ENCODE results near the gene RPLP1.
A peak's percentile ranks its signal among the peaks of the same experiment; 100 is the strongest.

RPLP1 gene

DNA sequence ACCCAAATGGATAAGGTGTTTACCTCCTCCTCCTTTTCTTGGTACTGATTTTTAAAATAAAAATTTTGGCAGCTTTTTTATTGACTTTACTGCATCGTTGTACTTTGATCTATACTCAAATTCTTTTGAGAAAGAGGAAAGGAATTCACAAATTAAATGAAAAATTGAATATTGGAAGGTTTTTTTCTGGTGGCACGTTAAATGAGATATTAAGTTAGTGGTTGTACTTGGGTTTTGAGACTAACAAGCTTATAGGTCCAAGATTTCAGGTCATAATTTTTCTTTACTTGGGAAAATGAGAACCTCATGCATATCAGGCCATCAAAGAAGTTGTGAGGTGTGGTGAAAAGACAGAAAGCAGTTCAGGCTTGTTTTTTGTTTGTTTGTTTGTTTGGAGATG, 14.1 kb downstream of the RPLP1 start:
- in situ Hi-C loops (cut with HindIII; ENCODE audit: low pct_unique_long_range_greater_than_20kb, low sequenced_read_pairs) = no loop called here
- DNase-seq (ENCODE audit: low read depth in 1 of 2, low spot score in 1 of 2) = peak in 1 of 2 experiments; percentile 23

DNA sequence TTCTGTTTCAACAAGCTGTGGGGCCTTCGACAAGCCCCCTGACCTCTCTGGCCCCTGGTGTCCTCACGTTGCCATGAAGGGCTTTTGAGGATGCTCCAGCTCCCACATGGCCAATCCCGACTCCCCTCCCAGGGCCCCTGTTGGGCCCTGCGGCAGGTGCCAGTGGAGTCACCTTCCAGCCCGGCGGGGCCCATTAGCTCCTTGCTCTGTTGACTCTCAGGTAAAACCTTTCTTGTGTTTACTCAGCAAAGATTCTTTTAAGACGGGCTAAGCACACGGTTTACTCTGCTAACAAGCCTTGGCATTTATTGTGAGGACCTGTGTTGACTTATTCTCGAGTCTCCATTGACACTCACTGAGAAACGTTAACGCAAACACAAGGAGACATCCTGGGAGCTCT, 15.0 kb downstream of the RPLP1 start:
- peak; percentile 77 for TF ChIP-seq JUND (IDR thresholded peaks at IDR 0.05; ENCODE audit: low read depth)
- in situ Hi-C loops (cut with HindIII; ENCODE audit: low pct_unique_long_range_greater_than_20kb, low sequenced_read_pairs) = no loop called here
- DNase-seq (ENCODE audit: low read depth in 1 of 2, low spot score in 1 of 2) = peak; percentile 80 to 99

More for the DNA sequence above, 14.1 kb downstream of the RPLP1 start:
- no peak for TF ChIP-seq JUND (IDR thresholded peaks at IDR 0.05; ENCODE audit: low read depth)

DNA sequence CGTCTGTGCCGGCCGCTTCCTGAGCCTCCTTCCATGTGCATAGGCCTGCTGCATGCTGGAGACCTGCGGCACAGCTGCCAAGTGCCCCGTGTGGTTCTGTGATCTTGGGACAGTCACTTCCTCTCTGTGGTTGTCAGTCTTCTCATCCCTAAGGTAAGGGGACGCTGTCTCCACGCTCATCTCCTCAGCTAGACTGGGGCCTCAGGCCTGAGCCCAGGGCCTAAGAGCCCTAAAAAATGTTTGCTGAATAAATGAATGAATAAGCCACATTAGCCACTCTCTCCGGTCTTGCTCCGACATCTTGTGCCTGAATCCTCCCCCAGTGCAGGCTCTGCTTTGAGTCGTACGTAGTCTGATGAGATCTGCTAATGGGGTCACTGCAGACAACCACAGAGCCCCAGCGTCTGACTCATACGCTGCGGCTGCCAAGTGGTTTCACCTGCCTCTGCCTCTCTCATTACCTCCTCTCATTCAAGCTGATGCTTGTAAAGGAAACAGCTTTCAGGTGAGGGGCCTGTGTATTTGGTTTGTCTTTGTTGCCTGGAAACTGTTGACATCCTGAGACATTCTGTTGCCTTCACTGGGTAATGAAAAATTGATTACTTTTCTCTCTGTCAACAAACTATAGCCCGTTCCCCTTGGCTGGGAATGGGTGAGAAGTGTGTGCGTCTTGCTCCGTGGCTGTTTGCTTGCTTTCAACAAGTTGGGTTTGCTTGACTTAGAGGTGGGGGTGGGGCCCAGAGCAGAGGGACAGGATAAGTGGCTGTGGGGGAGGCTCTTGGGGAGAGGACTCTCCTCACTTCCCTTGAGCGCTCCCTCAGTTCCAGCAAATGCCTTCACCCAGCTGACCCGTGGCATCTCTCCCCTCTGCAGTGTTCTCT, 15.9 kb downstream of the RPLP1 start:
- no peak for TF ChIP-seq JUND (IDR thresholded peaks at IDR 0.05; ENCODE audit: low read depth)
- DNase-seq (ENCODE audit: low read depth in 1 of 2, low spot score in 1 of 2) = peak; percentile 42 to 97
- in situ Hi-C loops (cut with HindIII; ENCODE audit: low pct_unique_long_range_greater_than_20kb, low sequenced_read_pairs) = no loop called here

DNA sequence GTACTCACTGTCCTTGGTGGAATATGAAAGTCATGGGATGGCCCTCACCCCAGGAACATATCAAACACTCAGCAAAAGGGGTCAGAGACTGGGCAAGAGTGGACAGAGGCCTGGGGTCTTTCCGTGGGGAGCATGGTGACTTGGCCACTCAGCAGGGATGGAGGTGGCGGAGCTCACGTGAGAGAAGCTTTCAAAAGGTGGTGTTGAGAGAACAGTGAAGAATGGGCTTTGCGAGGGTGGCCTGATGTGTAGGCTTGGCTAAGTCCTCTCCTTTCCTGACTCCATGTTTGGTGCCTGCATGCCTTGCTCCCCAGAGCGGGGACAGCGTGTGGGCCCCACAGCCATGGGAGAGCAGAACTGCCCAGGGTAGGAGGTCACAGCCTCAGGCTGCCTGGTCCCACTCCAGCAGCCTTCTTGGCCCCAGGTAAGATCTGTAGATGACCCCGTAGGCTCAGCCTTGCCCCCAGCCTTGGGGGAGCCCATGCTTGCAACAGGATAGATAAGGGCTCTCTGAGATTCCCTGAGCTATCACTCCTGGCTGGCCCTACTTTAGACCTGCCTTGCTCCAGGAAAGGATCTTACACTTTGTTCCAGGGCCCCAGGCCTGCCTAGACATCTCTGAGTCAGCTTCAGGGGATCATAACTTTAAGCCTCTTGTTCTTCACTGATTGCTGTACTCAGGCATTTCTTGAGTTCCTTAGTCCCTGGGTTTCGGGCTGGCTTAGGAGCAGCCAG, 17.0 kb downstream of the RPLP1 start:
- no peak for DNase-seq (ENCODE audit: low read depth in 1 of 2, low spot score in 1 of 2)
- no peak for TF ChIP-seq JUND (IDR thresholded peaks at IDR 0.05; ENCODE audit: low read depth)
- in situ Hi-C loops (cut with HindIII; ENCODE audit: low pct_unique_long_range_greater_than_20kb, low sequenced_read_pairs) = no loop called here

DNA sequence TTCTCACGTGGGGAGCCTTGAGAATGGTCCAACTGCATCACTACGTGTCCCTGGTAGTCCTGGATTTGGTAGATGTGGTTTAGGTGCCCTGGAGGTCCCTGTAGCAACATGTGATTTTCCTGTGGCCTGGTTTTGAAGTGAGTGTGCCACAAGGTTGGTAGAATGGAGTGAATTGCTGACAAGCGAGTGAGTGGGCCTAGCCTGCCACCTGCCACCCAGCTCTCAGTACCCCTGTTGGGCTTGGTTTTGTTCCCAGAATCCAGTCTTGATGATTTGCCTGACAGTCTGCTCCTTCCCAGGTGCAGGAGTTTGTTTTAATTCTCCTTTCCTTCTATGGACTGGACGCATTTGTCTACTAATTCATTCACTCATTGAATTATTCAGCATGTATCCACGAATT, 19.4 kb downstream of the RPLP1 start:
- DNase-seq (ENCODE audit: low read depth in 1 of 2, low spot score in 1 of 2) = no peak
- in situ Hi-C loops (cut with HindIII; ENCODE audit: low pct_unique_long_range_greater_than_20kb, low sequenced_read_pairs) = no loop called here
- no peak for TF ChIP-seq JUND (IDR thresholded peaks at IDR 0.05; ENCODE audit: low read depth)

DNA sequence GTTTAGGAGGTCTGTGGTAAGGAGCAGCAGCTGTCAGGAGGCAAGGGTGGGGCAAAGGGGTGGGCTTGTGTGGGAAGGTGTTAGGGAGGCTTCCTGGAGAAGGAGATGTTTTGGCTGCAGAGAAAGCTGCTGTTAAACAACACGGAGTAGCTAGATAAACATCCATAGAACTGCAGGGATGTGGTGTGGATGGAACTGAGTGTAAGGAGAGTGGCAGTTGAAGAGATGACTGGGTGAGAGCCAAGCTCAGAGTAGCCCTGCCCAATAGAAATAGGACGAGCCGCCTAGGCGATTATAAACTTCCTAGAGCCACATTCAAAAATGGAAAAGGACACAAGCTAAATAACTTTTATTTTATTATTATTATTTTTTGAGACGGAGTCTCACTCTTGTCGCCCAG, 19.9 kb downstream of the RPLP1 start:
- in situ Hi-C loops (cut with HindIII; ENCODE audit: low pct_unique_long_range_greater_than_20kb, low sequenced_read_pairs) = no loop called here
- TF ChIP-seq JUND (IDR thresholded peaks at IDR 0.05; ENCODE audit: low read depth) = no peak
- DNase-seq (ENCODE audit: low read depth in 1 of 2, low spot score in 1 of 2) = no peak

DNA sequence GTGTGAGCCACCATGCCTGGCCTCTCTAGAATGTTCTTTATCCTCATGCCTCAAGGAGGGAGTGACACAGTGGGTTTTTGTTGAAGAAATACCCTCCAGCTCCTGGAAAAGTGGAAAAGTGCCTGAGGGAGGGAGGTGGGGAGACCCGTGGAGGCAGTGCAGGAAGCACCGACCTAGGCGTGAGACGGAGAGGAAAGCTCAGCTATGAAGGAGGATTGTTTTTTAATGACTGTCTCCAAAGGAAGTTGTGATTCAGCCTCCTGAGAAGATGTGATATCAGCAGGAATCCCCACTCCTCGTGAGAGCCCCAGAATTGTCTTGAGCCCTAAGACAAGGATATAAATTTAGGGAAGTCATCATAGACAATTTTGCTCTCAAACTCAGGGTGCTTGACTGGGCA, 21.7 kb downstream of the RPLP1 start:
- TF ChIP-seq JUND (IDR thresholded peaks at IDR 0.05; ENCODE audit: low read depth) = no peak
- DNase-seq (ENCODE audit: low read depth in 1 of 2, low spot score in 1 of 2) = no peak
- in situ Hi-C loops (cut with HindIII; ENCODE audit: low pct_unique_long_range_greater_than_20kb, low sequenced_read_pairs) = no loop called here

DNA sequence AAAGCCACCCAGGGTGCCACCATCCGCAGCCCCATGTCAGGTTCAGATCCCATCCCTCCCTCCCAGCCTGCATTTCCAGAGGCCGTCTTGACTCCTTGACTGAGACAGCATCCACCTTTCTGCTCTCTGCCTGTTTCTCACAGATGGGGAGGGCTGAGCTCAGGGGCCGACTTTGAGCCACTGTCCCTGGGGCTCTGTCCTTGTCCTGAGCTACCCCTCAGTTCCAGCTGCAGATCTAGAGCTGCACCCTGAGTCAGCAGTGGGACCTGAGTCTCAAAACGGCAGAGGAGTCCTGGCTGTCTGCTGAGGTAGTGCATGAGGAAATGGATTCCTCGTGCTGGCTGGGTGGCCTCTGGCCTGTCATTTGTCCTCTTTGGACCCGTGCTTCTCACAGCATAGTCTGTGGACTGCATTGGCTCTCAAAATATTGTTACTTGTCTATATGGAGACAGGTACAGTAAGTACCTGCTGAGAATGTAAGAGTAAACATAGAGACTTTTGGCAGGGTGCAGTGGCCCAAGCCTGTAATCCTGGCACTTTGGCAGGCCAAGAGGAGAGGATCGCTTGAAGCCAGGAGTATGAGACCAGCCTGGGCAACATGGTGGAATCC, 22.3 kb downstream of the RPLP1 start:
- in situ Hi-C loops (cut with HindIII; ENCODE audit: low pct_unique_long_range_greater_than_20kb, low sequenced_read_pairs) = no loop called here
- TF ChIP-seq JUND (IDR thresholded peaks at IDR 0.05; ENCODE audit: low read depth) = no peak

DNA sequence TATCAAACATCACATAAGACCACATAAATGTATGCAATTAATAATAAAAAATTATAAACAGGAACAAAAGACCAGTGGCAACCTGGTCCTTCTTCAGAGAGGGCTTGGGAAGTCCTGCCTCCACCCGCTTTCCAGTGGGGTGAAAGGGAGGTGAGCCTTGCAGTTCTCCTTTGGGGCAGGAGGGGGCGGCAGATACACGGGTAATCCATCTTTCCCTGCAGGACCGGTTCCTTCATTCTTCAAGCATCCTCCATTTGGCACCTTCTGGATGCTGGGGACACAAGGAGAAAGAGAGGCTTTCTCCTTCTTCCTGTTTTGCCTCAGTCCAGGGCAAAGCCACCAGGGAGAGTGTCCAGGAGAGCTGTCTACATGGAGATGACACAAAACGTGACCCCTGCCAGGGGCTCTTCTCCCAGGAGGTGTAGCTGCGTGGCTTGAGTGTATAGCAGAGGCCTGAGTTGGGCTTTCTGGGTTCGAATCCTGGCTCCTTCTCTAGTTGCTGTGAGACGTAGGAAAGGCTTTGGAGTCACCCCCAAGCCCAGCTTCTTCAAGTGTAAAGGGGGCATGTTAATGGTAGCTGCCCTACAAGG, 23.2 kb downstream of the RPLP1 start:
- in situ Hi-C loops (cut with HindIII; ENCODE audit: low pct_unique_long_range_greater_than_20kb, low sequenced_read_pairs) = no loop called here
- DNase-seq (ENCODE audit: low read depth in 1 of 2, low spot score in 1 of 2) = peak; percentile 52 to 90
- TF ChIP-seq JUND (IDR thresholded peaks at IDR 0.05; ENCODE audit: low read depth) = no peak

More for the DNA sequence above, 22.3 kb downstream of the RPLP1 start:
- DNase-seq (ENCODE audit: low read depth in 1 of 2, low spot score in 1 of 2) = peak in 1 of 2 experiments; percentile 81

DNA sequence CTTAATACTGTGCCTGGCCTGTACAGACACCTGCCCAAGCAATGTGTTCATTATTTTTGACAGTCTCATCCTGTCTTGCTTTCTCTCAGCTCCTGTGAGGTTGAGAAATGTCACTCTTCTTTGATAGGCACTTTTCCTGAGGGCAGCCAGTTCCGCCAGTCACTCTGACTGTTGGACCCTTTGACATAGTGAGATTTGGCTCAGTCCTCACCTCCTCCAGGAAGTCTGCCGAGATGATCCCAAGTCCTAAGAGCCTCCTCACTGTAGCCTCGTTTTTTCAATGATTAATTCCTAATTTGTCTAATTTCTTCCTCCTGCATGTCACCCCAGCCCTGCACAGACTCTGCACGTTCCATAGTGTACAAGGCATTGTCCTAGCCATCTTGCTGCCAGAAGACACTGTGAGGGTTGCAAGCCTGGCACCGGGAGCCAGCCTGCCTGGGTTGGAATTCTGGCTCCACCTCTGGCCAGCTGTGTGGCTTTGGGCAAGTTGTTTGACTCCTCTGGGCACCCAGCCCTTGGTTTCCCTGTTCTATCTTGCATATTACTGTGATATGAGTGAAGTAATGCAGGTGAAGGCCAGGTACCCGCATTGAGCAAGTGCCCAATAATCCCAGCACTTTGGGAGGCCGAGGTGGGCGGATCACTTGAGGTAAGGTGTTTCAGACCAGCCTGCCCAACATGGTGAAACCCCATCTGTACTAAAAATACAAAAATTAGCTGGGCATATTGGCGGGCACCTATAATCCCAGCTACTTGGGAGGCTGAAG, 24.3 kb downstream of the RPLP1 start:
- in situ Hi-C loops (cut with HindIII; ENCODE audit: low pct_unique_long_range_greater_than_20kb, low sequenced_read_pairs) = no loop called here
- TF ChIP-seq JUND (IDR thresholded peaks at IDR 0.05; ENCODE audit: low read depth) = no peak
- DNase-seq (ENCODE audit: low read depth in 1 of 2, low spot score in 1 of 2) = no peak

DNA sequence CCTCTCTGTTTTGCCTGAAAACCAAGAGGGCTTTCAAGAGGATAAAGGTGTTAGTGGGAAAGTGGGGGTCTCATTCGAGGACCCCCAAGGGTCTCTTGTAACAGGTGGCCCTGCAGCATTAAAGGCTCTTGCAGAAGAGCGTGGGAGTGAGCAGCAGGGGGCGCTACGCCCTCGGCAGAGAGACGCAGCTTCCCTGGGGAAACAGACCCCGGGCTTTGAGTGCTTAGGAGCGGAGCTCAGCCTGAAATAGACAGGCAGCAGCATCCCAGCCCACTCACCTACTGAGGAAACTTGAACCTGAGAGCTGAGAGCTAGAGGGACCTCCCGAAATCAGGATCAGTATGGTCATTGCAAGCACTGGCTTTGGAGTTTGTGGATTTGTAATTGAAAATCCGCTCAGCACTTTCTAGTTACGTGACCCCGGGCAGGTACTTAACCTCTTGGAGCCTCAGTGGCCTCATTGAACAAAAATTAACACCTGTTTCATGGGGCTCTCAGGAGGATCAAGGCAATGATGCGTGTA, 25.7 kb downstream of the RPLP1 start:
- in situ Hi-C loops (cut with HindIII; ENCODE audit: low pct_unique_long_range_greater_than_20kb, low sequenced_read_pairs) = no loop called here
- TF ChIP-seq JUND (IDR thresholded peaks at IDR 0.05; ENCODE audit: low read depth) = no peak
- DNase-seq (ENCODE audit: low read depth in 1 of 2, low spot score in 1 of 2) = peak; percentile 30 to 68

DNA sequence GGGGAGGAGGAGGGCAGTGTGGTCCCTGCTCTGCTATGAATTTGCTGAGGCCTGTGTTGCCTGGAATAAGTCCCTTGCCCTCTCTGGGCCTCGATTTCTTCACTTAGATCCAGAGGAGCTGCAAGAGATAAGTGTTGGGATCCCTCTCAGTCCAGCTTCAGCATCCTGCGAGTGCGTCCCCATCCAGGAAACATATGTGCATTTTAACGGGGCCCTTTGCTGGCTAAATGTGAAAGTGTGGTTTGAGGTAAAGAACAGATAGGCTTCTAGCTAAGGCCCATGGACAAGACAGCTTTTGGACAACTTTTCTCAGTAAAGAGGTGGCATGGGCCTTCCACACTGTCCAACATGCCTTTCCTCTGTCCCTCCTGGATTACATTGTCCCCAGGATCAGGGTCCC, 26.5 kb downstream of the RPLP1 start:
- in situ Hi-C loops (cut with HindIII; ENCODE audit: low pct_unique_long_range_greater_than_20kb, low sequenced_read_pairs) = no loop called here
- no peak for TF ChIP-seq JUND (IDR thresholded peaks at IDR 0.05; ENCODE audit: low read depth)

More for the DNA sequence above, 26.5 kb downstream of the RPLP1 start:
- no peak for DNase-seq (ENCODE audit: low read depth in 1 of 2, low spot score in 1 of 2)

Data from T47D (cell line).